Caco-2 (cell line): ENCODE results near the gene BOLA1. TPM values are rescaled to one million over a fixed set of nuclear protein-coding genes. Genes with fewer than 3 reads are reported as not detected.
"Not testable (repeated sequence)": the region's sequence is repeated elsewhere in the genome, so short reads cannot be mapped to it uniquely, and the experiment has no call there.

Experiments used
- Bru-seq: library from RNA; stranded (reverse); fragments of 400-500 nt; gene quantifications from one replicate; lab custom pipeline; 2021; lab: Mats Ljungman, UMichigan
- BruChase-seq, 2 experiments: library from RNA; stranded (reverse); fragments of 400-500 nt; gene quantifications; one replicate each; lab custom pipeline; 2021; lab: Mats Ljungman, UMichigan
- BruUV-seq: library from RNA; stranded (reverse); fragments of 400-500 nt; replicated peaks from 2 replicates; lab custom pipeline; 2021; lab: Mats Ljungman, UMichigan
- CTCF ChIA-PET: fragments of 300-600 bp; sonication (Branson Sonifier 250); formaldehyde crosslinking; loops from one replicate; lab custom pipeline; 2022; ENCODE audit warnings: antibody characterized with exemption; lab: Charles Lee
- POLR2A ChIA-PET: fragments of 300-600 bp; sonication (Branson Sonifier 250); formaldehyde crosslinking; loops from one replicate; lab custom pipeline; 2022; ENCODE audit warnings: antibody characterized with exemption; lab: Charles Lee
- DNase-seq, 2 experiments: peaks; one replicate each; pipeline versions ENCODE4 v3.0.0 to v3.0.0-alpha.2; 2020 to 2022
- H3K27me3 ChIP-seq: replicated peaks from 2 replicates; pipeline ENCODE4 v1.6.0; 2011; ENCODE audit warnings: low read length; ENCODE audit not compliant: control insufficient read depth, insufficient read depth
- H3K36me3 ChIP-seq: 2 replicates; pipeline ENCODE4 v1.5.1; 2011; ENCODE audit warnings: low read length; ENCODE audit not compliant: control insufficient read depth, insufficient read depth
- H3K4me1 ChIP-seq: fragments of 250-450 bp; sonication (Bioruptor Pico); 2 replicates; pipeline ENCODE4 v1.5.1; 2020; ENCODE audit warnings: mild to moderate bottlenecking
- H3K4me3 ChIP-seq: 2 replicates; pipeline ENCODE4 v1.5.1; 2011; ENCODE audit warnings: low read depth, mild to moderate bottlenecking, control low read depth, low read length
- H3K9me3 ChIP-seq: fragments of 250-450 bp; sonication (Bioruptor Pico); 2 replicates; pipeline ENCODE4 v1.5.1; 2020; ENCODE audit warnings: mild to moderate bottlenecking, moderate library complexity
- H3K27ac Mint-ChIP-seq: one replicate; pipeline ENCODE4 v1.8.0; 2022; ENCODE audit warnings: mixed read lengths; ENCODE audit not compliant: unreplicated experiment
- H3K27me3 Mint-ChIP-seq: one replicate; pipeline ENCODE4 v1.8.0; 2022; ENCODE audit warnings: mixed read lengths; ENCODE audit not compliant: insufficient read depth, unreplicated experiment
- H3K36me3 Mint-ChIP-seq: one replicate; pipeline ENCODE4 v1.8.0; 2022; ENCODE audit warnings: mild to moderate bottlenecking, mixed read lengths; ENCODE audit not compliant: insufficient read depth, unreplicated experiment
- H3K4me1 Mint-ChIP-seq: one replicate; pipeline ENCODE4 v1.8.0; 2022; ENCODE audit warnings: low read depth, mixed read lengths; ENCODE audit not compliant: unreplicated experiment
- H3K4me3 Mint-ChIP-seq: one replicate; pipeline ENCODE4 v1.8.0; 2022; ENCODE audit warnings: mild to moderate bottlenecking, moderate library complexity, mixed read lengths; ENCODE audit not compliant: unreplicated experiment
- H3K9me3 Mint-ChIP-seq: one replicate; pipeline ENCODE4 v1.8.0; 2022; ENCODE audit warnings: mixed read lengths; ENCODE audit not compliant: unreplicated experiment
- intact Hi-C: fragments of 100-400 bp; cut with micrococcal nuclease; formaldehyde crosslinking; loops from one replicate; pipeline ENCODE4 v1.10.0; 2022; ENCODE audit not compliant: unreplicated experiment
- long read RNA-seq: library from polyadenylated mRNA; stranded (forward); transcript quantifications from one replicate; pipeline ENCODE4 v2.0.0, GENCODE V29; 2022
- total RNA-seq: library from RNA; stranded (reverse); gene quantifications from 2 replicates; pipeline ENCODE4 v1.2.3, GENCODE V29; 2022
- TF ChIP-seq, protein P1 (sequence below), 2 experiments: fragments of 200-600 bp in 1 of 2; IDR thresholded peaks; 1 replicate in 1 of 2; 2 replicates in 1 of 2; pipeline versions ENCODE4 v1.5.1 to v1.8.0; 2011 to 2022; ENCODE audit warnings: antibody characterized with exemption in 1 of 2, control low read depth in 1 of 2, inconsistent platforms in 1 of 2, low read depth in 1 of 2, low read length in 1 of 2, mild to moderate bottlenecking in 1 of 2, moderate library complexity in 1 of 2; ENCODE audit not compliant: insufficient read depth in 1 of 2, severe bottlenecking in 1 of 2, unreplicated experiment in 1 of 2

Gene BOLA1, protein sequence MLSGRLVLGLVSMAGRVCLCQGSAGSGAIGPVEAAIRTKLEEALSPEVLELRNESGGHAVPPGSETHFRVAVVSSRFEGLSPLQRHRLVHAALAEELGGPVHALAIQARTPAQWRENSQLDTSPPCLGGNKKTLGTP
- total RNA-seq = 22.7 and 22.9 TPM in 2 replicates
- Bru-seq, nascent RNA = percentile 51 among the genes with signal in this experiment
- percentile 46 among the genes with signal in this experiment for BruChase-seq, experiment 1, labeled RNA remaining after a 2-hour chase
- BruChase-seq, experiment 2, labeled RNA remaining after a 6-hour chase = percentile 44 among the genes with signal in this experiment
- long read RNA-seq, transcript BOLA1-202 (2 exons, 859 nt) = major isoform, 19 of 35 reads
- long read RNA-seq, partial matches to known transcripts = 0 of 35 reads
- long read RNA-seq, other reads (novel, unspliced or antisense) = 15 of 35 reads

DNA sequence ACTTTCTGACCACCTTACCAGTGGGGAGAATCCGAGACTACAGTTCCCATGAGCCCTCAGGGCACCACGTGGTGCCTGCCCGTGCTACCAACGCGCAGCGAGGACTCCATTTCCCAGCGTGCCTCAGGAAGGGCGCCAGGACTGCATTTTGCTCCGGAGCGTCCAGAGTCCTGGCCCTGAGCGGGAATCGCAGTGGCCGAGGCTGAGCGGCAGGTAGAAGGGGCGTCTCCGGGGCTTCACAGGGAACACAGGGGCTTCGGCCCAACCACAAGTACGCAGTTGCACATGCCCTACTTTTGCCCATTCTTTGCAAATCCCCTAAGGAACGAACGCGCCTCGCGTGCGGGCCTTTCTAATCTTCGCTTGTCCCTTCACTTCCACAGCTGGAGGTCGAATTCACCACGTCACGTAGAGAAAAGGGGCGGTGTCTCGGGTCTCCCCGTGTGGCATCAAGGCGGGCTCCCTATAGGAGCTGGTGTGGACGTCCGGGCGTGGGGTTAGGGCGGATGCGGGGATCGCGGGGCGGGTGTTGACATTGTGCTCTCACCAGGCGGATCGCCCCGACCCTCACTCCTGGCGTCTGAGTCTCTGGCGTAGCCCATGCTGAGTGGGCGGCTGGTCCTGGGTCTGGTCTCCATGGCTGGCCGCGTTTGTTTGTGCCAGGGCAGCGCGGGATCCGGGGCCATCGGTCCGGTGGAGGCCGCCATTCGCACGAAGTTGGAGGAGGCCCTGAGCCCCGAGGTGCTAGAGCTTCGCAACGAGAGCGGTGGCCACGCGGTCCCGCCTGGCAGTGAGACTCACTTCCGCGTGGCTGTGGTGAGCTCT, at the start of gene BOLA1:
Gene BOLA1 (plus strand): TSS at position 109 of the 825 bp plus-strand sequence. CDS start 492 bp downstream, at position 601.
- H3K36me3 ChIP-seq = no peaks in the 10 kb centered on the region
- H3K27me3 ChIP-seq = no peaks in the 10 kb centered on the region
- Mint-ChIP-seq H3K36me3 (peaks cover 10% of the 10 kb centered on the region), H3K27me3 (no peaks in the 10 kb centered on the region), H3K27ac (peak within 1 kb of the TSS; percentile 93), H3K4me1 (peaks cover 30% of the 10 kb centered on the region), H3K4me3 (peak within 1 kb of the TSS; percentile 89), H3K9me3 (no peaks in the 10 kb centered on the region)
- ChIA-PET CTCF (interaction anchor here (1.4 kb wide), 1 partner anchor 43 kb away, joined by 4 read pairs; no protein-coding TSS in a partner anchor), POLR2A (interaction anchor here (1.4 to 1.5 kb wide), 3 partner anchors 12 to 38 kb away, joined by 4 to 30 read pairs (median 6); partner anchors contain the start of gene MTMR11)
- BruUV-seq = TSS peak; percentile 43
- H3K4me1 ChIP-seq = peaks cover 10% of the 10 kb centered on the region
- peak within 1 kb of the TSS; percentile 76 for H3K4me3 ChIP-seq
- no peaks in the 10 kb centered on the region for H3K9me3 ChIP-seq
- TF ChIP-seq, protein P1, sequence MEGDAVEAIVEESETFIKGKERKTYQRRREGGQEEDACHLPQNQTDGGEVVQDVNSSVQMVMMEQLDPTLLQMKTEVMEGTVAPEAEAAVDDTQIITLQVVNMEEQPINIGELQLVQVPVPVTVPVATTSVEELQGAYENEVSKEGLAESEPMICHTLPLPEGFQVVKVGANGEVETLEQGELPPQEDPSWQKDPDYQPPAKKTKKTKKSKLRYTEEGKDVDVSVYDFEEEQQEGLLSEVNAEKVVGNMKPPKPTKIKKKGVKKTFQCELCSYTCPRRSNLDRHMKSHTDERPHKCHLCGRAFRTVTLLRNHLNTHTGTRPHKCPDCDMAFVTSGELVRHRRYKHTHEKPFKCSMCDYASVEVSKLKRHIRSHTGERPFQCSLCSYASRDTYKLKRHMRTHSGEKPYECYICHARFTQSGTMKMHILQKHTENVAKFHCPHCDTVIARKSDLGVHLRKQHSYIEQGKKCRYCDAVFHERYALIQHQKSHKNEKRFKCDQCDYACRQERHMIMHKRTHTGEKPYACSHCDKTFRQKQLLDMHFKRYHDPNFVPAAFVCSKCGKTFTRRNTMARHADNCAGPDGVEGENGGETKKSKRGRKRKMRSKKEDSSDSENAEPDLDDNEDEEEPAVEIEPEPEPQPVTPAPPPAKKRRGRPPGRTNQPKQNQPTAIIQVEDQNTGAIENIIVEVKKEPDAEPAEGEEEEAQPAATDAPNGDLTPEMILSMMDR (IDR thresholded peaks at IDR 0.05; ENCODE audit: insufficient read depth in 1 of 2, low read depth in 1 of 2, low read length in 1 of 2, severe bottlenecking in 1 of 2, unreplicated experiment in 1 of 2) = peak in 1 of 2 experiments; percentile 0
- peak; percentile 93 to 95 for DNase-seq
- intact Hi-C loops = loop anchor here (1.0 to 2.0 kb wide), 3 partner anchors 28 to 151 kb away; partner anchors contain the start of gene SF3B4

DNA sequence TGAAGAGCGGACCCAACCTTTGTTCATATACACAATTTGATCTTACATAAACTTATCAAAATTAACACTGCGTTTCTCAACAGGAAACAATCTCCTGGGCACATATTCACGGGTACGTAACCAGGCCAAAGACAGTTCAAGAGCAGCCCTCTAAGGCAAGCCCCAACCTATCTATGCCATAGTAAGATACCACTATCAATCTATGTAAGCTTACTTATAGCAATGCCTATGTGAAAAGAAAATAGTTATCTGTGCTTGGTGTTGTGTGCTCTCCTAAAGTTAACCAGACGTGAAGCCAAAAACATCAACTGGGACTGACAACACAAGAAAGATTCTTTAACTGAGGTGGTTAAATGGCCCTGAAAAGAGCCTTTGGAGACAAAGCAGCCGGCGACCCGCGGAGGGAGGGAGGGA, 49.4 kb upstream of the BOLA1 start:
- Mint-ChIP-seq H3K4me1 (peaks cover 29% of the 10 kb centered on the region), H3K27me3 (no peaks in the 10 kb centered on the region), H3K4me3 (peak overlapping the region; percentile 92), H3K9me3 (no peaks in the 10 kb centered on the region), H3K36me3 (peaks cover 43% of the 10 kb centered on the region), H3K27ac (peak overlapping the region; percentile 92)
- H3K4me3 ChIP-seq = peak overlapping the region; percentile 48
- H3K36me3 ChIP-seq = no peaks in the 10 kb centered on the region; the same call in 1 of the 2 replicates
- TF ChIP-seq, protein P1 (IDR thresholded peaks at IDR 0.05; ENCODE audit: insufficient read depth in 1 of 2, low read depth in 1 of 2, low read length in 1 of 2, severe bottlenecking in 1 of 2, unreplicated experiment in 1 of 2) = no peak
- peak in 1 of 2 experiments; percentile 1 for DNase-seq
- ChIA-PET POLR2A (no interaction called here), CTCF (no interaction called here)
- peaks cover 41% of the 10 kb centered on the region for H3K4me1 ChIP-seq
- no peaks in the 10 kb centered on the region for H3K27me3 ChIP-seq
- intact Hi-C loops = no loop called here
- H3K9me3 ChIP-seq = no peaks in the 10 kb centered on the region
- no TSS peak for BruUV-seq

DNA sequence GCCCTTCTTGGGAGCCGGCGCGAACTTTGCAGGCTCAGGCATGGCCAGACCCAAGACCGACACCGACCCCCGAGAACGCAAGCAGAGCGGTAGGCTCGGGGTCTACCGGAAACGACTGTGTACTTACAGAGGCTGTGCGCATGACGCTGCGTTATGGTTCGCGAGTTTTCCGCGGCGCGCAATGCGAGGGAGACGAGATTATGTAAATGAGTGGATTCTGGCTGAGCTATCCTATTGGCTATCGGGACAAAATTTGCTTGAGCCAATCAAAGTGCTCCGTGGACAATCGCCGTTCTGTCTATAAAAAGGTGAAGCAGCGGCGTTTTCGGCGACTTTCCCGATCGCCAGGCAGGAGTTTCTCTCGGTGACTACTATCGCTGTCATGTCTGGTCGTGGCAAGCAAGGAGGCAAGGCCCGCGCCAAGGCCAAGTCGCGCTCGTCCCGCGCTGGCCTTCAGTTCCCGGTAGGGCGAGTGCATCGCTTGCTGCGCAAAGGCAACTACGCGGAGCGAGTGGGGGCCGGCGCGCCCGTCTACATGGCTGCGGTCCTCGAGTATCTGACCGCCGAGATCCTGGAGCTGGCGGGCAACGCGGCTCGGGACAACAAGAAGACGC, 48.5 kb upstream of the BOLA1 start:
- H3K9me3 Mint-ChIP-seq, CTCF ChIA-PET, H3K4me3 ChIP-seq, POLR2A ChIA-PET, H3K27me3 Mint-ChIP-seq, H3K36me3 ChIP-seq, H3K9me3 ChIP-seq, H3K4me3 Mint-ChIP-seq, DNase-seq, H3K27me3 ChIP-seq, intact Hi-C loops, H3K27ac Mint-ChIP-seq: not testable (repeated sequence)
- peaks cover 20% of the 10 kb centered on the region for H3K4me1 Mint-ChIP-seq
- TSS peak; percentile 62 for BruUV-seq
- peaks cover 38% of the 10 kb centered on the region for H3K4me1 ChIP-seq
- H3K36me3 Mint-ChIP-seq = peaks cover 34% of the 10 kb centered on the region

DNA sequence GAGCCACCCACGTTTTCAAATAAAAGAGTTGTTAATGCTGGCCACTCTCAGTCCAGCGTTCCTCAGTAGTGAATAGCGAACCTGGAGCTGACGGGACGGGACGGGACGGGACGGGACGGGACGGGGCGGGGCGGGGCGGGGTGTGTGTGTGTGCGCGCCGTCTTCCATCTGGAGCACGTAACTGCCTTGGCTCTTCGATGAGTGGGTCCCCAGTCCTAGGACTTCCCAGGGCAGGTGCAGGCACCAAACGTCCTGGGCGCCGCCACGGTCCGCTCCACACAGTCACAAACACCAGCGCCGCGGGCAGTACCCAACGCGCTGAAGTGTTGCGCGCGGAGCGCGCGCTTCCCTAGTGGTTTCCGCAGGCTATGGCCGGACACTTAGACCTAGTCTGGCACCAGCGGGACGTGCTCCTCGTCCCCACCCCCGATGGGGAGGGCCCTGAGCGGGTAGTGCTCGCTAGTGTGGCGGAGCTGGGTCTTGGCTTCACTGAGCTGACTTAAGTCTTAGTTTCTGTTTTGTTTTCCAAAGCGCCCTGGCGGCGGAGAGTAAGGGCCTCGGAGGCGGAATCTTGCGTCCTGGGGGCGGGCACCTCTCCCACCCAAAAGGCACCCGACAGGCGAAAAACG, 47.7 kb upstream of the BOLA1 start:
- intact Hi-C loops, CTCF ChIA-PET, H3K27me3 ChIP-seq, DNase-seq, H3K9me3 Mint-ChIP-seq, H3K27me3 Mint-ChIP-seq, H3K27ac Mint-ChIP-seq, H3K9me3 ChIP-seq, POLR2A ChIA-PET, H3K4me3 Mint-ChIP-seq, H3K4me3 ChIP-seq, H3K36me3 ChIP-seq, BruUV-seq: not testable (repeated sequence)
- Mint-ChIP-seq H3K4me1 (peaks cover 18% of the 10 kb centered on the region), H3K36me3 (peaks cover 26% of the 10 kb centered on the region)
- H3K4me1 ChIP-seq = peaks cover 29% of the 10 kb centered on the region
